Measurements from ENCODE around the gene PDZK1IP1.

DNA sequence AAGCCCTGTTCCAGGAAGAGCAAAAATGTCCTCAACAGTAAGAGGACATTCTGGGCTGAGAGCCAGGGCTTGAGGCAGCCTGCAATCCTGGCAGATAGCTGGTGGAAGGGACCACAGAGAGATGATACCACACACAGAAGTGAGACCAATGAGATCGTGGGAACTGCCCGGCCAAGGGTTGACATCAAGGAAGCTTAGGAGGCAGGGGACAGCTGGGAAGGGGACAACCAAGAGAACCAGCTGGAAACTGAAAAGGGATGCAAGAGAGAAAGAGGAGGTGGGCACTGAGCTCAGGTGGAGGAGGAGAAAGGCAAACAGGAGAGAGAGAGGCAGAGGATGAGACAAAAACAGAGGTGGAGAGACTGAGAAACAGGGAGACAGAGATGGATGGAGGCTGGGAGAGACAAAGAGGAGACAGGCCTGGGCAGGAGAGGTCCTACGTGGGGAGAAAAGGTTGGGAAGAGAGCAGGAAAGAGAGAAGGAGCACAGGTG, 9.2 kb downstream of the PDZK1IP1 start:
- TF ChIP-seq CTCF (IDR thresholded peaks at IDR 0.05), result no peak
- TF ChIP-seq POLR2A (IDR thresholded peaks at IDR 0.05), result no peak
- no peak for TF ChIP-seq POLR2AphosphoS5 (IDR thresholded peaks at IDR 0.05)
- TF ChIP-seq EP300 (IDR thresholded peaks at IDR 0.05), result no peak
